H1 (cell line): ENCODE data around the gene RBM24. TPM values are rescaled to one million over a fixed set of nuclear protein-coding genes. Genes with fewer than 3 reads are reported as not detected.

Experiments used
- CTCF ChIA-PET: fragments of 300-600 bp; sonication (Branson Sonifier 250); formaldehyde crosslinking; loops from one replicate; lab custom pipeline; 2021; ENCODE audit not compliant: partially characterized antibody; lab: Charles Lee
- POLR2A ChIA-PET: fragments of 300-600 bp; sonication (Branson Sonifier 250); formaldehyde crosslinking; loops from one replicate; lab custom pipeline; 2021; ENCODE audit warnings: inconsistent platforms; ENCODE audit not compliant: partially characterized antibody; lab: Charles Lee
- DNase-seq, 2 experiments: peaks; one replicate each; pipeline versions ENCODE4 v3.0.0 to v3.0.0-alpha.2; 2010 to 2022; ENCODE audit warnings: low spot score in 2 of 2, low read depth in 1 of 2, mixed read lengths in 1 of 2
- FAIRE-seq: peaks from 2 replicates; lab custom pipeline; 2011; peaks lifted over from hg19 to GRCh38; lab: Jason Lieb, UNC
- H2AFZ ChIP-seq: 2 replicates; pipeline ENCODE4 v1.8.1; 2012; ENCODE audit warnings: low read length, inconsistent platforms
- H2AK5ac ChIP-seq: 2 replicates; pipeline ENCODE4 v1.6.1; 2013; ENCODE audit warnings: low read depth, low read length
- H2BK120ac ChIP-seq: replicated peaks from 2 replicates; pipeline ENCODE3; 2013; ENCODE audit warnings: low read depth, low read length, inconsistent platforms
- H2BK12ac ChIP-seq: 2 replicates; pipeline ENCODE4 v1.6.1; 2013; ENCODE audit warnings: low read depth, low read length
- H2BK15ac ChIP-seq: 2 replicates; pipeline ENCODE4 v1.6.1; 2013; ENCODE audit warnings: low read length
- H2BK20ac ChIP-seq: 2 replicates; pipeline ENCODE4 v1.6.1; 2013; ENCODE audit warnings: low read length
- H2BK5ac ChIP-seq: 2 replicates; pipeline ENCODE4 v1.6.1; 2013; ENCODE audit warnings: low read depth, low read length
- H3K14ac ChIP-seq: 2 replicates; pipeline ENCODE4 v1.6.1; 2013; ENCODE audit warnings: inconsistent platforms; ENCODE audit not compliant: insufficient read length
- H3K18ac ChIP-seq: 2 replicates; pipeline ENCODE4 v1.6.1; 2013; ENCODE audit warnings: low read length; ENCODE audit errors: extremely low read depth
- H3K23ac ChIP-seq: 2 replicates; pipeline ENCODE4 v1.6.1; 2013; ENCODE audit warnings: inconsistent platforms; ENCODE audit not compliant: insufficient read length
- H3K23me2 ChIP-seq: 2 replicates; pipeline ENCODE4 v1.6.1; 2013; ENCODE audit warnings: low read depth, low read length
- H3K27ac ChIP-seq: 2 replicates; pipeline ENCODE4 v1.6.1; 2011; ENCODE audit warnings: low read depth, low read length, inconsistent platforms
- H3K27me3 ChIP-seq, 4 experiments: replicated peaks in 1 of 4; 1 replicate in 1 of 4; 2 replicates in 3 of 4; pipeline versions ENCODE4 v1.6.1 to v1.8.1; 2011 to 2013; ENCODE audit warnings: low read length in 3 of 4, mild to moderate bottlenecking in 3 of 4, inconsistent platforms in 2 of 4, mixed read lengths in 2 of 4, moderate library complexity in 1 of 4; ENCODE audit not compliant: control insufficient read depth in 3 of 4, insufficient read depth in 3 of 4; ENCODE audit errors: extremely low read depth in 1 of 4
- H3K36me3 ChIP-seq, 4 experiments: 2 replicates each; pipeline versions ENCODE4 v1.6.1 to v1.8.1; 2011 to 2013; ENCODE audit warnings: mild to moderate bottlenecking in 4 of 4, low read length in 3 of 4, moderate library complexity in 2 of 4, control low read depth in 1 of 4, inconsistent platforms in 1 of 4; ENCODE audit not compliant: insufficient read depth in 4 of 4, control insufficient read depth in 2 of 4
- H3K4ac ChIP-seq: replicated peaks from 2 replicates; pipeline ENCODE3; 2013; ENCODE audit warnings: low read length, low read depth, mixed read lengths, inconsistent platforms; ENCODE audit not compliant: insufficient read length
- H3K4me1 ChIP-seq, 4 experiments: replicated peaks in 1 of 4; 1 replicate in 1 of 4; 2 replicates in 3 of 4; pipeline versions ENCODE4 v1.6.1 to v1.8.1; 2011 to 2013; ENCODE audit warnings: low read length in 3 of 4, inconsistent platforms in 2 of 4, mixed read lengths in 1 of 4; ENCODE audit not compliant: insufficient read depth in 4 of 4, control insufficient read depth in 3 of 4
- H3K4me2 ChIP-seq, 2 experiments: 2 replicates each; pipeline versions ENCODE4 v1.6.1 to v1.8.1; 2011 to 2013; ENCODE audit warnings: low read depth in 2 of 2, low read length in 2 of 2, control low read depth in 1 of 2, inconsistent platforms in 1 of 2, mild to moderate bottlenecking in 1 of 2; ENCODE audit not compliant: insufficient read depth in 1 of 2
- H3K4me3 ChIP-seq, 4 experiments: fragments of 200-600, 300-600 bp in 1 of 4; sonication (generic), shearing (Covaris generic), sonication (Bioruptor Twin) in 1 of 4; 2 replicates each; pipeline versions ENCODE4 v1.5.1 to v1.8.1; 2011 to 2016; ENCODE audit warnings: low read length in 4 of 4, low read depth in 3 of 4, control low read depth in 2 of 4, inconsistent platforms in 2 of 4, mild to moderate bottlenecking in 2 of 4, mixed read lengths in 1 of 4, moderate library complexity in 1 of 4; ENCODE audit not compliant: insufficient read depth in 2 of 4; ENCODE audit errors: extremely low read depth in 1 of 4
- H3K56ac ChIP-seq: replicated peaks from 2 replicates; pipeline ENCODE3; 2013; ENCODE audit warnings: low read depth, mild to moderate bottlenecking, mixed read lengths, low read length, inconsistent platforms; ENCODE audit not compliant: insufficient read length
- H3K79me1 ChIP-seq: 2 replicates; pipeline ENCODE4 v1.6.1; 2013; ENCODE audit warnings: low read depth, low read length, control low read depth
- H3K79me2 ChIP-seq, 2 experiments: 2 replicates each; pipeline versions ENCODE4 v1.6.1 to v1.8.1; 2012 to 2013; ENCODE audit warnings: low read length in 2 of 2, mild to moderate bottlenecking in 2 of 2, inconsistent platforms in 1 of 2; ENCODE audit not compliant: insufficient read depth in 2 of 2, control insufficient read depth in 1 of 2
- H3K9ac ChIP-seq, 4 experiments: replicated peaks in 1 of 4; 1 replicate in 1 of 4; 2 replicates in 3 of 4; pipeline versions ENCODE4 v1.6.1 to v1.8.1; 2011 to 2013; ENCODE audit warnings: low read depth in 3 of 4, low read length in 3 of 4, control low read depth in 2 of 4, mild to moderate bottlenecking in 2 of 4, moderate library complexity in 2 of 4, inconsistent platforms in 1 of 4; ENCODE audit errors: extremely low read depth in 1 of 4
- H3K9me3 ChIP-seq, 2 experiments: 2 replicates each; pipeline versions ENCODE4 v1.6.1 to v1.8.1; 2012 to 2013; ENCODE audit warnings: mild to moderate bottlenecking in 2 of 2, moderate library complexity in 2 of 2, control low read depth in 1 of 2, inconsistent platforms in 1 of 2, low read depth in 1 of 2, low read length in 1 of 2, mixed read lengths in 1 of 2; ENCODE audit not compliant: insufficient read depth in 2 of 2
- H4K20me1 ChIP-seq, 2 experiments: replicated peaks in 1 of 2; 2 replicates each; pipeline versions ENCODE3 to v1.8.1; 2011 to 2013; ENCODE audit warnings: inconsistent platforms in 2 of 2, low read length in 2 of 2, mild to moderate bottlenecking in 1 of 2; ENCODE audit not compliant: insufficient read depth in 2 of 2, control insufficient read depth in 1 of 2
- H4K5ac ChIP-seq: 2 replicates; pipeline ENCODE4 v1.6.1; 2013; ENCODE audit warnings: low read length, low read depth, mixed read lengths, inconsistent platforms; ENCODE audit not compliant: insufficient read length
- H4K8ac ChIP-seq: 2 replicates; pipeline ENCODE4 v1.8.0; 2013; ENCODE audit warnings: mild to moderate bottlenecking, moderate library complexity, low read length, inconsistent platforms; ENCODE audit not compliant: insufficient read depth; ENCODE audit errors: extremely low read depth
- H4K91ac ChIP-seq: replicated peaks from 2 replicates; pipeline ENCODE3; 2013; ENCODE audit warnings: low read length, mixed read lengths, inconsistent platforms; ENCODE audit not compliant: insufficient read length
- ATF3 ChIP-seq: IDR thresholded peaks from 2 replicates; pipeline ENCODE4 v1.6.1; 2011; ENCODE audit warnings: low read depth, mild to moderate bottlenecking, low read length; ENCODE audit not compliant: insufficient read depth
- BACH1 ChIP-seq: IDR thresholded peaks from 2 replicates; pipeline ENCODE4 v1.6.1; 2012; ENCODE audit warnings: low read length, improper control_type of control experiment
- CHD2 ChIP-seq: IDR thresholded peaks from 2 replicates; pipeline ENCODE4 v1.6.1; 2012; ENCODE audit warnings: low read length, improper control_type of control experiment
- CREB1 ChIP-seq: IDR thresholded peaks from 2 replicates; pipeline ENCODE4 v1.6.1; 2012; ENCODE audit warnings: inconsistent platforms
- JUND ChIP-seq: IDR thresholded peaks from 2 replicates; pipeline ENCODE4 v1.6.1; 2011; ENCODE audit warnings: mild to moderate bottlenecking, improper control_type of control experiment, low read length
- KDM1A ChIP-seq: fragments of 200-600, 300-600 bp; sonication (generic); IDR thresholded peaks from 2 replicates; pipeline ENCODE4 v1.7.1; 2016; ENCODE audit warnings: mild to moderate bottlenecking, low read length, borderline replicate concordance
- PHF8 ChIP-seq: fragments of 200-600 bp; sonication (generic); conservative IDR thresholded peaks from 2 replicates; pipeline ENCODE4 v1.7.1; 2012; ENCODE audit warnings: low read depth, mild to moderate bottlenecking, inconsistent platforms, low read length, moderate library complexity
- POLR2A ChIP-seq, 2 experiments: IDR thresholded peaks; 1 replicate in 1 of 2; 2 replicates in 1 of 2; pipeline ENCODE4 v1.6.1; 2011; ENCODE audit warnings: low read depth in 2 of 2, low read length in 2 of 2, mild to moderate bottlenecking in 2 of 2; ENCODE audit errors: control extremely low read depth in 1 of 2
- SIN3A ChIP-seq, 2 experiments: IDR thresholded peaks in 1 of 2; conservative IDR thresholded peaks in 1 of 2; 2 replicates each; pipeline ENCODE4 v1.6.1; 2011 to 2012; ENCODE audit warnings: low read length in 2 of 2, improper control_type of control experiment in 1 of 2, low read depth in 1 of 2, mild to moderate bottlenecking in 1 of 2
- SRF ChIP-seq: IDR thresholded peaks from 2 replicates; pipeline ENCODE4 v1.6.1; 2011; ENCODE audit warnings: mild to moderate bottlenecking, low read depth, low read length, moderate library complexity
- TCF12 ChIP-seq: IDR thresholded peaks from 2 replicates; pipeline ENCODE4 v1.6.1; 2011; ENCODE audit warnings: low read depth, mild to moderate bottlenecking, low read length
- WGBS, 2 experiments: shearing (Covaris generic) in 1 of 2; methylation state at CpG; one replicate each; pipeline versions ENCODE4 v1.1.6 to v1.1.7; 2013 to 2015; ENCODE audit warnings: low lambda C conversion rate in 2 of 2, mixed read lengths in 2 of 2, inconsistent platforms in 1 of 2, low coverage in 1 of 2, missing lambda C conversion rate in 1 of 2; ENCODE audit not compliant: insufficient replicate concordance in 2 of 2, insufficient coverage in 1 of 2, insufficient read length in 1 of 2; ENCODE audit errors: extremely low coverage in 1 of 2, missing lambda C conversion rate in 1 of 2; 5-methylcytosine and 5-hydroxymethylcytosine counted together
- polyA plus RNA-seq, 7 experiments: library from polyadenylated mRNA; depleted of rRNA in 3 of 7; stranded (reverse) in 5 of 7; unstranded in 2 of 7; fragments of >200 nt in 5 of 7; fragments of 200-250 nt in 2 of 7; gene quantifications; 1 replicate in 5 of 7; 2 replicates in 1 of 7; 4 replicates in 1 of 7; pipeline versions ENCODE4 v1.2.1 to v1.2.3, GENCODE V29; 2011 to 2013; ENCODE audit warnings: missing spikeins in 2 of 7, mixed read lengths in 2 of 7
- total RNA-seq: library from RNA; stranded (reverse); fragmentation: NEBNext Ultra II Directional; extraction: Animal tissue kit (Norgen Biotek cat#: 25700); gene quantifications from 2 replicates; pipeline ENCODE4 v1.2.1, GENCODE V29; 2021

The RBM24 gene
- total and polyA plus RNA-seq, 2 of the 8 experiments (the other 6 are each of a cell fraction or from before 2014, with no cell fraction given), result 0.52 to 2.6 TPM

DNA sequence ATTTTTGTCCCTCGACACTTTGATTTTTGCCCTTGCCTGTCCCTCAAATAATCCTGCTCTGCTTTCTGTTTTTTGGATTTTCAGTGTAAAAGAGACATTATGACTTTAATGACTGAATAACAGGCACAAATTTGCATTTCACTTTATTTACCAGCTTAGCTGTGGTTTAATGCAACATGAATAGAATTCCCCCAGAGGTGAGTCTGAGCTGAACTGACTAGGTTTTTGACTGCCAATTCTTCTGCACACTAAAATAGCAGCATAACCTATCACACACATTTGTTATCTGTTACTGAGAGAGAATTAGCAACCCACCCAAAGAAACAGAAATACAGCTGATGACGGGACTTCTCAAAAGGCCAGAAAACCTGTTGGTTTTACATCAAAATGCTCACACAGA lies 3.9 kb upstream of the RBM24 start:
- Histone ChIP-seq H4K91ac (no peak overlapping the region), H3K4me1 (peaks cover 0 to 1% (median 0%) of the 10 kb centered on the region in 4 experiments; a peak in 3 of 7 replicates), H2BK120ac (no peak overlapping the region), H3K23me2 (peaks cover 8% of the 10 kb centered on the region; the same call in 1 of the 2 replicates), H3K27me3 (peaks cover 20 to 40% (median 36%) of the 10 kb centered on the region in 4 experiments), H3K36me3 (no peaks in the 10 kb centered on the region), H4K20me1 (peaks cover 0 to 4% of the 10 kb centered on the region in 2 experiments), H2BK12ac (no peak overlapping the region), H3K79me2 (no peaks in the 10 kb centered on the region), H3K79me1 (no peaks in the 10 kb centered on the region), H3K27ac (no peak overlapping the region), H3K14ac (no peak overlapping the region), H3K23ac (no peak overlapping the region), H4K8ac (no peak overlapping the region), H3K4me3 (no peak overlapping the region), H3K18ac (no peak overlapping the region), H3K4ac (no peak overlapping the region)
- ChIA-PET CTCF (interaction anchor here (0.7 to 0.8 kb wide), 2 partner anchors 9 to 67 kb away, joined by 3 to 4 read pairs; no protein-coding TSS in a partner anchor), POLR2A (no interaction called here)
- WGBS, 2 experiments, result 86% methylated on average over 2 of the region's 2 CpGs; no CpG with 5 or more reads in 1 of the 2 experiments
- DNase-seq, result no peak
- TF ChIP-seq KDM1A (no peak), TCF12 (no peak), ATF3 (no peak), SIN3A (conservative IDR thresholded peaks at IDR 0.05 in 1 of 2, IDR thresholded peaks at IDR 0.05 in 1 of 2; ENCODE audit: low read depth in 1 of 2, low read length in 2 of 2) (no peak), POLR2A (IDR thresholded peaks at IDR 0.05; ENCODE audit: control extremely low read depth in 1 of 2, low read depth in 2 of 2, low read length in 2 of 2) (no peak), PHF8 (no peak), BACH1 (no peak), SRF (no peak), JUND (no peak), CREB1 (no peak), CHD2 (no peak)
- TF ChIP-seq, all 59 proteins: peak for 0
- no peak overlapping the region for H3K56ac ChIP-seq
- H2AFZ ChIP-seq, result no peak overlapping the region
- H3K9me3 ChIP-seq, result no peaks in the 10 kb centered on the region
- no peak overlapping the region for H3K4me2 ChIP-seq
- no peak overlapping the region for H2BK5ac ChIP-seq
- FAIRE-seq, result no peak
- H4K5ac ChIP-seq, result no peak overlapping the region
- no peak overlapping the region for H2BK15ac ChIP-seq
- H2BK20ac ChIP-seq, result no peak overlapping the region
- H2AK5ac ChIP-seq, result no peak overlapping the region
- H3K9ac ChIP-seq, result no peak overlapping the region
